ENCODE results near the gene PNMA6E. TPM values are rescaled to one million over a fixed set of nuclear protein-coding genes. Genes with fewer than 3 reads are reported as not detected.
A peak's percentile ranks its signal among the peaks of the same experiment; 100 is the strongest.

The PNMA6E gene
- total RNA-seq, 4 donors from 2014 or later = not detected

DNA sequence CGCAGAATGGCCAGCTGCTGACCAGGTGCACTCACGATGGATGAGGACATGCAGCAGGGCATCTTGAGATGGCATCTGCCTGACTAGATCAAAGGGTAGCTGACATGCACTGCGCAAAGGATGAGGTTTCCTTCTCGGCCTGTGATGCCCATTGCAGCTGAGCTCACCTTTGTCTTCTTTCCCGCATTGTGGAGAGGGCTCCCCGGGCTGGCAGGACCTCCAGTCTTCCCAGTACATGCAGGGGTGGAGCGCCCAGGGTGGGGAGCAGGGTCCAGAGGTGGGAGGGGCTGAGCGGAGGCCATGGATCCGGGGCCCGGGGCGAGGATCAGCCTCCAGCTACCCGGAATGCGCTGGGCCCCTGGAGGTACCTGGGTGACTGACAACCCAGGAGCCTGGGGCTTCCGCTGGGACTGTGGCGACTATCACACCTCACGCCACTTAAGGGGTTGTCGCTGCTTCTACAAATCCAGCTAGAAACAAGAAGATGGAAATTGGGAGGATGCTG lies 32.7 kb upstream of the PNMA6E start:
- no peaks in the 10 kb centered on the region for H3K4me1 ChIP-seq
- TF ChIP-seq CTCF (IDR thresholded peaks at IDR 0.05) = no peak
- no peak for TF ChIP-seq POLR2A (IDR thresholded peaks at IDR 0.05)

GRCh38 chrX:153433161-153433680 lies 32.1 kb upstream of the PNMA6E start:
- Histone ChIP-seq H3K36me3 (no peaks in the 10 kb centered on the region), H3K4me1 (no peaks in the 10 kb centered on the region), H3K27ac (no peak overlapping the region), H3K9me3 (peaks cover 0 to 5% (median 0%) of the 10 kb centered on the region in 4 donors), H3K4me3 (no peak overlapping the region), H3K27me3 (no peaks in the 10 kb centered on the region)
- DNase-seq = no peak
- TF ChIP-seq POLR2A (IDR thresholded peaks at IDR 0.05) (no peak), CTCF (IDR thresholded peaks at IDR 0.05) (no peak)

More for the DNA sequence above, 32.7 kb upstream of the PNMA6E start:
- no peak overlapping the region for H3K4me3 ChIP-seq
- H3K36me3 ChIP-seq = no peaks in the 10 kb centered on the region
- no peak overlapping the region for H3K27ac ChIP-seq
- no peak for DNase-seq
- H3K27me3 ChIP-seq = no peaks in the 10 kb centered on the region
- H3K9me3 ChIP-seq = peaks cover 0 to 5% (median 0%) of the 10 kb centered on the region in 4 donors

- no peaks in the 10 kb centered on the region for H3K36me3 ChIP-seq
- no peaks in the 10 kb centered on the region for H3K27me3 ChIP-seq
- peaks cover 0 to 5% (median 0%) of the 10 kb centered on the region in 4 donors for H3K9me3 ChIP-seq
- H3K4me1 ChIP-seq = no peaks in the 10 kb centered on the region
- DNase-seq = no peak
- H3K27ac ChIP-seq = no peak overlapping the region
- no peak overlapping the region for H3K4me3 ChIP-seq
- TF ChIP-seq POLR2A (IDR thresholded peaks at IDR 0.05) (no peak), CTCF (IDR thresholded peaks at IDR 0.05) (no peak)
Observed at GRCh38 chrX:153430796-153431195, 29.6 kb upstream of the PNMA6E start.

DNA sequence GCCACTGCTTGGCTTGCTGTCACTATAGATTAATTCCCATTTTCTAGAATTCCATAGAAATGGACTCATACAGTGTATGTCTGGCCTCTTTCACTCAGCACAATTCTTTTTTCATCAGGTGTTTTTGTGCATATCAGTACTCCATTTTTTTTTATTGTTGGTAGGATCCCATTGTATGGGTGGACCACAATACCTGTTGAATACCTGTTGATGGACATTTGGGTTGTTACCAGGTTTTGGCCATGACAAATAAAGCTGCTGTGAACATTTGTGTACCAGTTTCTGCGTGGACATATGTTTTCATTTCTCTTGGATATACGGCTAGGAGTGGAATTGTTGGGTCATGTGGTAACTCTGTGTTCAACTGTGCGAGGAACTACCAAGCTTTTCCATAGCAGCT lies 25.1 kb upstream of the PNMA6E start:
- peaks cover 0 to 5% (median 0%) of the 10 kb centered on the region in 4 donors for H3K9me3 ChIP-seq
- TF ChIP-seq CTCF (IDR thresholded peaks at IDR 0.05) = no peak
- TF ChIP-seq POLR2A (IDR thresholded peaks at IDR 0.05) = no peak
- no peak overlapping the region for H3K27ac ChIP-seq
- H3K4me1 ChIP-seq = no peaks in the 10 kb centered on the region
- no peak overlapping the region for H3K4me3 ChIP-seq
- H3K36me3 ChIP-seq = no peaks in the 10 kb centered on the region
- no peak for DNase-seq
- no peaks in the 10 kb centered on the region for H3K27me3 ChIP-seq

DNA sequence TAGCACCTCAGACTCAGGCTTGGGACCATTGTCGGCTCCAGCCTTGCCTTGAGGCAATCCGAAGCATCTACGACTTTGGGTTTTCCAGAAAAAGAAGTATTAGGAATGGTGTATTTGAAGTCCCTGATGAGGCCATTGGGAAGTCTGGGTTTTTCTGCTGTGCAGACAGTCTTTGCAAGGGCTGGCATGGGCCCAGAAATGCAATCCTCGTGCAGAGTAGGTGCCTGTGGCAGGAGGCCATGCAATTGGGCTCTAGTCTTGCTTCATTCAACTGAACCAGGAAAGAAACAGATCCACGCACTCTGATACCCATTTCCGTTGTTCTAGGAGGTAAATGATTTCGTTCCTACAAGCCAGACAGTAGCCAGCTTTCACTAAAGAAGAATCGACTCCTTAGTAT lies 22.5 kb upstream of the PNMA6E start:
- no peak for TF ChIP-seq POLR2A (IDR thresholded peaks at IDR 0.05)
- no peak for TF ChIP-seq CTCF (IDR thresholded peaks at IDR 0.05)
- no peak overlapping the region for H3K4me3 ChIP-seq
- H3K27ac ChIP-seq = no peak overlapping the region
- H3K27me3 ChIP-seq = no peaks in the 10 kb centered on the region
- DNase-seq = peak in 1 of 3 donors; percentile 38
- no peaks in the 10 kb centered on the region for H3K9me3 ChIP-seq
- no peaks in the 10 kb centered on the region for H3K36me3 ChIP-seq
- no peaks in the 10 kb centered on the region for H3K4me1 ChIP-seq
